ENCODE results near the gene ADCY1.

The ADCY1 gene

GRCh38 chr7:45670717-45671116 lies 96.5 kb downstream of the ADCY1 start:
- TF ChIP-seq, protein P1, sequence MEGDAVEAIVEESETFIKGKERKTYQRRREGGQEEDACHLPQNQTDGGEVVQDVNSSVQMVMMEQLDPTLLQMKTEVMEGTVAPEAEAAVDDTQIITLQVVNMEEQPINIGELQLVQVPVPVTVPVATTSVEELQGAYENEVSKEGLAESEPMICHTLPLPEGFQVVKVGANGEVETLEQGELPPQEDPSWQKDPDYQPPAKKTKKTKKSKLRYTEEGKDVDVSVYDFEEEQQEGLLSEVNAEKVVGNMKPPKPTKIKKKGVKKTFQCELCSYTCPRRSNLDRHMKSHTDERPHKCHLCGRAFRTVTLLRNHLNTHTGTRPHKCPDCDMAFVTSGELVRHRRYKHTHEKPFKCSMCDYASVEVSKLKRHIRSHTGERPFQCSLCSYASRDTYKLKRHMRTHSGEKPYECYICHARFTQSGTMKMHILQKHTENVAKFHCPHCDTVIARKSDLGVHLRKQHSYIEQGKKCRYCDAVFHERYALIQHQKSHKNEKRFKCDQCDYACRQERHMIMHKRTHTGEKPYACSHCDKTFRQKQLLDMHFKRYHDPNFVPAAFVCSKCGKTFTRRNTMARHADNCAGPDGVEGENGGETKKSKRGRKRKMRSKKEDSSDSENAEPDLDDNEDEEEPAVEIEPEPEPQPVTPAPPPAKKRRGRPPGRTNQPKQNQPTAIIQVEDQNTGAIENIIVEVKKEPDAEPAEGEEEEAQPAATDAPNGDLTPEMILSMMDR (IDR thresholded peaks at IDR 0.05; ENCODE audit: control insufficient read depth, extremely low read depth, insufficient read depth): no peak
- no peak for DNase-seq (ENCODE audit: low read depth)

GRCh38 chr7:45677311-45677900 lies 103.2 kb downstream of the ADCY1 start:
- DNase-seq (ENCODE audit: low read depth): no peak
- no peak overlapping the region for H3K4me3 ChIP-seq (ENCODE audit: low read depth, low read length)
- TF ChIP-seq, protein P1 (IDR thresholded peaks at IDR 0.05; ENCODE audit: control insufficient read depth, extremely low read depth, insufficient read depth): no peak

More at GRCh38 chr7:45670717-45671116, 96.5 kb downstream of the ADCY1 start:
- no peak overlapping the region for H3K4me3 ChIP-seq (ENCODE audit: low read depth, low read length)

GRCh38 chr7:45679516-45679915 lies 105.3 kb downstream of the ADCY1 start:
- no peak for DNase-seq (ENCODE audit: low read depth)
- TF ChIP-seq, protein P1 (IDR thresholded peaks at IDR 0.05; ENCODE audit: control insufficient read depth, extremely low read depth, insufficient read depth): no peak
- H3K4me3 ChIP-seq (ENCODE audit: low read depth, low read length): no peak overlapping the region

DNA sequence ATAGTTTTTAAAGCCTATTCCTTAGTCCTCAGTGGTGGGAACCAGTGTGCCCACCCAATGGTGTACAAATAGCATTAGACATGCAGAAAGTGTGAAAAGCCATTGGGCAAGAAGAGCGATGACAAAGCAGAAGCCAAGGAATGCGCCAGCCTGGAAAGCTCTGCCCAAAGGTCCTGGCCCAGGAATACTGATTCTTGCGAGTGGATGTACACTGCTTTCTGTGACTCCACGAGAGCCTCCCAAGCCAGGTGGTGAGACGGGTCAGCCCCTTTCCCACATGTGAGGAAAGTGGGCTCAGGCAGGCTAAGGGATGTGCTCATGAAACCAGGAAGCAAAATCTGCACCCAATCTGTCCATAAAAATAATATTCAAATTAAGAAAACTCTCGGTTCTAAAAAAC lies 106.6 kb downstream of the ADCY1 start:
- TF ChIP-seq, protein P1 (IDR thresholded peaks at IDR 0.05; ENCODE audit: control insufficient read depth, extremely low read depth, insufficient read depth): no peak

DNA sequence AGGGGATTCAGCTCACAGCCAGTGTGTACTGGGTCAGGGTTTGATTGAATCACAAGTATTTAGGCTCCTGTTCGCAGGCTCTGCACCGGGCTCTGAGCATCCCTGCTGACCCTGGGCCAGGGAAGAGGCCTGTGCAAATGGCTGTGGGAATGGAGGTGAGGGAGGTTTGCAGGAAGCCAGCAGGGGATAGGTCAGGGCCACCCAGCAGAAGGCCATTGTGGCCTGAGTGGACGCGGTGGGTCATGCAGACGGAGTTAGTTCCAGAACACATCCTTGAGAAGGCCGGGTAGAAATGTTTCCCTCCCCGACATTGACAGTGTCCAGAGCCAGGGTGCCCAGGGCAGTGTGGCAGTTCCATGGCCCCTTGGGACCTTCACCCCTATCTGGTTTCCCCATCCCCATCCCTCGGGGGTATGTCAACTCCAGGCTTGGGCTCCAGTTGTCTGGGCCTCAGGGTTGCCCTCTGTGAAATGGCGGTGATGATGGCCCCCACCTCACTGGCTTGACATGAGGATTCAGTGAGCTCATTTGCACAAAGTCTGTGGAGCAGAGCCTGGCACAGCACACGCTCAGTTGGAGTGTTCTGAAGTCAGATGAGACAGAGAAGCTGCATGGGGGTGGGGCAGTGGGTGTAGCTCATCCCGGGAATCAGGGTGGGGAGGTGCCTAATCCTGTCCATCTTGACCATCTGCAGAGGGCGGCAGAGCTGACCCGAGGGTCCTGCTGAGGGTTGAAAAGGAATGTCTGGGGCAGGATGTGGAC lies 107.6 kb downstream of the ADCY1 start:
- TF ChIP-seq, protein P1 (IDR thresholded peaks at IDR 0.05; ENCODE audit: control insufficient read depth, extremely low read depth, insufficient read depth): no peak
- H3K4me3 ChIP-seq (ENCODE audit: low read depth, low read length): no peak overlapping the region
- no peak for DNase-seq (ENCODE audit: low read depth)

More for the DNA sequence above, 106.6 kb downstream of the ADCY1 start:
- no peak overlapping the region for H3K4me3 ChIP-seq (ENCODE audit: low read depth, low read length)
- no peak for DNase-seq (ENCODE audit: low read depth)

- DNase-seq (ENCODE audit: low read depth): no peak
- TF ChIP-seq, protein P1 (IDR thresholded peaks at IDR 0.05; ENCODE audit: control insufficient read depth, extremely low read depth, insufficient read depth): no peak
- H3K4me3 ChIP-seq (ENCODE audit: low read depth, low read length): no peak overlapping the region
Measured at GRCh38 chr7:45682358-45682735, 108.2 kb downstream of the ADCY1 start.
